Fibroblast of the conjunctiva (primary cell): Measurements from ENCODE around the gene TAS2R42.

ENCODE experiments used
- DNase-seq: peaks from one replicate; pipeline ENCODE4 v3.0.0-alpha.2; 2010; ENCODE audit warnings: low read depth

The TAS2R42 gene

DNA sequence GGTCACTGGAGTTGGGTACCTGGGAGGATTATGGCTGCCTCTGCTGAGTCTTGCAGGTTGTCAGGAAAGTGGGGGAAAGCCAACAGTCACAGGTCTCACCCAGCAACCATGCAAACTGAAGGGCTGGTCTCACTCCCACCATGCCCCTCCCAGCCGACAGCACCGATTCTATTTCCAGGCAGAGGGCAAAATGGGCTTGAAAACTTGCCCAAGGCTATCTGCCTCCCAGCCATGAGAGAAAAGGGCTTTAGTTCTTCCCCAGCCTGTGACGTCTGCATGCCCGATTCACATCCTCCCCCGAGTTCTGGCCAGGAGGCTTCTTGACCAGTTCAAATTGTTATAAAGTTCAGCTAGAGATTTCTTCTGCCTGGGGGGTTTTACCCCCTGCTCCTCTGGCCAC is 42.4 kb downstream of the TAS2R42 start:
- DNase-seq = no peak

DNA sequence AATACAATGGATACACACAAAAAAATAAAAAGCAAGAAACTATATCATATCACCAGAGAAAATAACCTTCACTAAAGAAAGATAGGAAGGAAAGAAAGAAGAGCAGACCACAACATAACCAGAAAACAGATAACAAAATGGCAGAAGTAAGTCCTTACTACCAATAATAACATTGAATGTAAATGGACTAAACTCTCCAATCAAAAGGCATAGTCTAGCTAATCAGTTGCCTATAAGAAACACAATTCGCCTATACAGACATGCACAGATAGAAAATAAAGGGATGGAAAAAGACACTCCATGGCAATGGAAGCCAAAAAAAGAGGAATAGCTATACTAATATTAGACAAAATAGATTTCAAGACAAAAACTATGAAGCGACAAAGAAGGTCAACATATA is 43.4 kb downstream of the TAS2R42 start:
- no peak for DNase-seq

DNA sequence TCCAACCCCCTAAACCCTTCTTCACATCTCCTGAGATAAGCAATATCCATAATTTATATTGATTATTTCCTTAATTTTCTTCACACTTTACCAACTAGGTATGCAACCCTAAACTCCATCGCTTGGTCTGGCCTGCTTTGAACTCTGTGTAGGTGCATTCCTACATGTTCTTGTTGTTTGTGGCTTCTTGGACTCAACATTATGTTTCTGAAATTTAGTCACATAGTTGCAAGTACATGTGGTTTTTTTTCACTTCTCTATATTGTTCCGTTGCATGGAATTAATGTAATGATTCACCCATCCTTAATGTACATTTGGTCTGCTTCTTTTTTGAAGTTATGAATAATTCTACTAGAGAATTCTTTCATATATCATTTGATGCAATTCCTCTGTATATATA is 50.7 kb downstream of the TAS2R42 start:
- no peak for DNase-seq
